ENCODE data around the gene PRMT7.

GRCh38 chr16:68403704-68404103 lies 92.9 kb downstream of the PRMT7 start:
- TF ChIP-seq, protein P1, sequence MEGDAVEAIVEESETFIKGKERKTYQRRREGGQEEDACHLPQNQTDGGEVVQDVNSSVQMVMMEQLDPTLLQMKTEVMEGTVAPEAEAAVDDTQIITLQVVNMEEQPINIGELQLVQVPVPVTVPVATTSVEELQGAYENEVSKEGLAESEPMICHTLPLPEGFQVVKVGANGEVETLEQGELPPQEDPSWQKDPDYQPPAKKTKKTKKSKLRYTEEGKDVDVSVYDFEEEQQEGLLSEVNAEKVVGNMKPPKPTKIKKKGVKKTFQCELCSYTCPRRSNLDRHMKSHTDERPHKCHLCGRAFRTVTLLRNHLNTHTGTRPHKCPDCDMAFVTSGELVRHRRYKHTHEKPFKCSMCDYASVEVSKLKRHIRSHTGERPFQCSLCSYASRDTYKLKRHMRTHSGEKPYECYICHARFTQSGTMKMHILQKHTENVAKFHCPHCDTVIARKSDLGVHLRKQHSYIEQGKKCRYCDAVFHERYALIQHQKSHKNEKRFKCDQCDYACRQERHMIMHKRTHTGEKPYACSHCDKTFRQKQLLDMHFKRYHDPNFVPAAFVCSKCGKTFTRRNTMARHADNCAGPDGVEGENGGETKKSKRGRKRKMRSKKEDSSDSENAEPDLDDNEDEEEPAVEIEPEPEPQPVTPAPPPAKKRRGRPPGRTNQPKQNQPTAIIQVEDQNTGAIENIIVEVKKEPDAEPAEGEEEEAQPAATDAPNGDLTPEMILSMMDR (IDR thresholded peaks at IDR 0.05 in 8 of 11, conservative IDR thresholded peaks at IDR 0.05 in 3 of 11), result no peak
- TF ChIP-seq POLR2A (IDR thresholded peaks at IDR 0.05), result no peak
